Neutrophil (primary cell): ENCODE data around the gene BHMT.

Experiments
- H3K27ac ChIP-seq: fragments of 200-600 bp; sonication (generic); 2 replicates; pipeline ENCODE4 v1.5.1; 2016; ENCODE audit warnings: mild to moderate bottlenecking, moderate library complexity
- H3K27me3 ChIP-seq: fragments of 200-600 bp; sonication (generic); 2 replicates; pipeline ENCODE4 v1.6.0; 2016; ENCODE audit warnings: mild to moderate bottlenecking
- H3K36me3 ChIP-seq: fragments of 200-600 bp; sonication (generic); 2 replicates; pipeline ENCODE4 v1.5.1; 2017
- H3K4me1 ChIP-seq, 2 experiments: fragments of 200-600 bp in 1 of 2; sonication (generic) in 1 of 2; 1 replicate in 1 of 2; 2 replicates in 1 of 2; pipeline versions ENCODE4 v1.5.1 to v1.6.1; 2013 to 2016; ENCODE audit warnings: low read depth in 1 of 2, low read length in 1 of 2, mild to moderate bottlenecking in 1 of 2, moderate library complexity in 1 of 2; ENCODE audit not compliant: control insufficient read depth in 1 of 2, insufficient read depth in 1 of 2
- H3K4me3 ChIP-seq, 2 experiments: fragments of 200-600 bp in 1 of 2; sonication (generic) in 1 of 2; 1 replicate in 1 of 2; 2 replicates in 1 of 2; pipeline ENCODE4 v1.5.1; 2013 to 2016; ENCODE audit warnings: low read depth in 1 of 2, low read length in 1 of 2, mild to moderate bottlenecking in 1 of 2, moderate library complexity in 1 of 2
- H3K9me3 ChIP-seq: fragments of 200-600 bp; sonication (generic); 2 replicates; pipeline ENCODE4 v1.5.1; 2016
- TF ChIP-seq, protein P1 (sequence below): fragments of 200-600 bp; sonication (generic); IDR thresholded peaks from 2 replicates; pipeline ENCODE4 v1.5.1; 2016; ENCODE audit warnings: antibody characterized with exemption

Gene BHMT

DNA sequence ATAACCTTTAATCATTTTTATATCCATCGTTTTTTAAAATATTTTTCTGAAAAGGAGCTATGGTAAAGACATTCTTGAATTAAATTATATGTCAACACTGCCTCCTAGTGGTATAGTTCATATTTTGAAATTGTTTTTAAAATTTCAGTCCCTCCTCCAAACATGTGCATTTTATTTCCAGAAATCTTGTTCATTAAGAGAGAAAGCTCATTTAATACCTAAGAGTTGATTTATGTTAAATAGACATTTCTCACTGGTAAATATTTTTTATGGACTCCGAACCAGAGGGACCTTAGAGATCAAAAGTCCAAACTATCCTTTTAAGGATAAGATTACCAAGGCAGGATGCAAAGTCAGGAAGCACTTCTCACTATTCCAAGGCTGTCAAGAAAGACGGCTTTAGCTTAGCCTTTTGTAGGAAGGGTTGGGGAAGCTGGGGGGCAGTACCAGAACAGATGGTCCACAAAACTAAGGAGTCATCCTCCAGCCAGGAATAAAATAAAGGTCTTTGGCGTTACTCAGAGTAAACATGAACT, 21.6 kb downstream of the BHMT start:
- H3K4me3 ChIP-seq = no peak overlapping the region
- no peak overlapping the region for H3K27ac ChIP-seq
- H3K9me3 ChIP-seq = no peaks in the 10 kb centered on the region
- no peaks in the 10 kb centered on the region for H3K36me3 ChIP-seq
- TF ChIP-seq, protein P1, sequence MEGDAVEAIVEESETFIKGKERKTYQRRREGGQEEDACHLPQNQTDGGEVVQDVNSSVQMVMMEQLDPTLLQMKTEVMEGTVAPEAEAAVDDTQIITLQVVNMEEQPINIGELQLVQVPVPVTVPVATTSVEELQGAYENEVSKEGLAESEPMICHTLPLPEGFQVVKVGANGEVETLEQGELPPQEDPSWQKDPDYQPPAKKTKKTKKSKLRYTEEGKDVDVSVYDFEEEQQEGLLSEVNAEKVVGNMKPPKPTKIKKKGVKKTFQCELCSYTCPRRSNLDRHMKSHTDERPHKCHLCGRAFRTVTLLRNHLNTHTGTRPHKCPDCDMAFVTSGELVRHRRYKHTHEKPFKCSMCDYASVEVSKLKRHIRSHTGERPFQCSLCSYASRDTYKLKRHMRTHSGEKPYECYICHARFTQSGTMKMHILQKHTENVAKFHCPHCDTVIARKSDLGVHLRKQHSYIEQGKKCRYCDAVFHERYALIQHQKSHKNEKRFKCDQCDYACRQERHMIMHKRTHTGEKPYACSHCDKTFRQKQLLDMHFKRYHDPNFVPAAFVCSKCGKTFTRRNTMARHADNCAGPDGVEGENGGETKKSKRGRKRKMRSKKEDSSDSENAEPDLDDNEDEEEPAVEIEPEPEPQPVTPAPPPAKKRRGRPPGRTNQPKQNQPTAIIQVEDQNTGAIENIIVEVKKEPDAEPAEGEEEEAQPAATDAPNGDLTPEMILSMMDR = no peak
- no peaks in the 10 kb centered on the region for H3K27me3 ChIP-seq
- H3K4me1 ChIP-seq = peaks cover 0 to 6% of the 10 kb centered on the region in 2 experiments

GRCh38 chr5:79133657-79134451, 22.2 kb downstream of the BHMT start:
- H3K36me3 ChIP-seq = no peaks in the 10 kb centered on the region
- TF ChIP-seq, protein P1 = no peak
- no peak overlapping the region for H3K4me3 ChIP-seq
- peaks cover 0 to 6% of the 10 kb centered on the region in 2 experiments for H3K4me1 ChIP-seq
- H3K27ac ChIP-seq = no peak overlapping the region
- no peaks in the 10 kb centered on the region for H3K9me3 ChIP-seq
- H3K27me3 ChIP-seq = no peaks in the 10 kb centered on the region

DNA sequence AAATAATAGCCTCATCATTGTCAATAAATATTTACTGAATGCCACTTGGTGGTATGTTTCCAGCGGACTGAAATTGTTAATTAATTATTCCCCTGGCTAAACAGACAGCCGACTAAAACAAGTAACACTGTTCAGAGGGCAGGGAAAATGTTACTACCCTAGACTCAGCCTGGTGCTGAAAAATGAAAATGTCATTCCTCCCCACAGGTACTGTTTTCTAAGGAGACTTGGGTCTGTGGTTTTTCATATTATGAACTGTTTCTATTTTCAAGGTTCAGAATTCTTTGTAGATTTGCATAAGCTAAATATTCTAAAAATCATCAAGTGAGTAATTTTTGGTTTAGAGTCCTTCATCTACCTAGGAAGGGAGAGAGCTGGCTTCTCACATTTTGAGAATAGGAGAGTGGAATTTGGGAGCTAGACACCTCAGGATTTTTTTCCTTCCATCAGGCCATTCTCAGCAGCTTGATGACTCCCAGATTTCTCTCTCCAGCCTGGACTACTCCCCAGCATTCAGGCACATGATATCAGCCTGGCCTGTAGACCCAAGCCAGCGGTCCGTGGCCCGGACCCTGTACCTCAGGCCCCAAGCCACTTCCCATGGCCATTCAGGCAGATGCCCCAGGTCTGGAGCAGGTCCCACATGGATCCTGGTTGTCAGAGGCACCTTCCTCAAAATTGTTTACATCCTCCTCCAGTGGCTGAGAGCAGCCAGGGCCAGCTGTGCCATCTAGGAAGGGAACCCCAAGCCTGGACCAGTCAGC, 24.4 kb downstream of the BHMT start:
- Histone ChIP-seq H3K36me3 (no peaks in the 10 kb centered on the region), H3K27me3 (no peaks in the 10 kb centered on the region), H3K27ac (no peak overlapping the region), H3K4me3 (no peak overlapping the region), H3K9me3 (no peaks in the 10 kb centered on the region), H3K4me1 (peaks cover 0 to 6% of the 10 kb centered on the region in 2 experiments)
- TF ChIP-seq, protein P1 = no peak

DNA sequence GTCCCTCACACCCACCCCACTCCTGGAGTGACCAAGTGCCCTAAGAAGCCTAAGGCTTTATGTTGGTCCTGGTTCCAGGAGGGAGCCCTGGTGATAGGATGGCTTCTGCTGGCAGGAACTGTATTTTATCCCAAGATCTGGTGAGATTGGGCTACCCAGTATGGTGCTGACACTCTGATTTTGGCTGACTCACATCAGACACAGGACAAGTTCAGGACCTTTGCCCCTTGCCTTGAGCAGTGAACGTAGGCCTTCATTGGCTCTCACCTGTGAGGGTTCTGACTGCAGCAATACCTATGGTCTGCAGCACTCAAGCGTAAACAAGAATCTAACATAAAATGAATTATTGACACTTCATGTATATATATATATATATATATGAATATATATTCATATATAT, 25.0 kb downstream of the BHMT start:
- TF ChIP-seq, protein P1 = no peak
- no peak overlapping the region for H3K4me3 ChIP-seq
- no peaks in the 10 kb centered on the region for H3K9me3 ChIP-seq
- H3K4me1 ChIP-seq = peaks cover 0 to 6% of the 10 kb centered on the region in 2 experiments
- H3K27ac ChIP-seq = no peak overlapping the region
- no peaks in the 10 kb centered on the region for H3K27me3 ChIP-seq
- no peaks in the 10 kb centered on the region for H3K36me3 ChIP-seq

DNA sequence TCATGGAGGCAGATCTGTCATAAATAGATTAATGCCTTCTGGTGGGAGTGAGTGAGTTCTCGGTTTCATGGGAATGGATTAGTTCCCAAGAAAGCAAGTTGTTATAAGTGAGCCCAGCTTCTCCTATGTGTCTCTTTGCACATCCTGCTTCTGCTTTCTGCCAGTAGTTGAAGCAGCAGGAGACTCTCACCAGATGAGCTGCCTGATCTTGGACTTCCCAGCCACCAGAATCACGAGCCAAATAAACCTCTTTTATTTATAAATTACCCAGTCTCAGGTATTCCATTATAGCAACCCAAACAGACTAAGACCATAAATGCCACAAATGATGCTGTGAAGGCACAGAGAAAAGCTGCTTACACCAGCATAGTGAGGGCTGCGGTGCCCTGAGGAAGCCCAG, 28.9 kb downstream of the BHMT start:
- Histone ChIP-seq H3K4me1 (no peaks in the 10 kb centered on the region), H3K4me3 (no peak overlapping the region), H3K27me3 (no peaks in the 10 kb centered on the region), H3K36me3 (no peaks in the 10 kb centered on the region), H3K9me3 (no peaks in the 10 kb centered on the region), H3K27ac (no peak overlapping the region)
- TF ChIP-seq, protein P1 = no peak
